Spleen (tissue), 11 donors: ENCODE results near the gene CCL16. TPM values are rescaled to one million over a fixed set of nuclear protein-coding genes. Genes with fewer than 3 reads are reported as not detected.
"Not testable (repeated sequence)": the region's sequence is repeated elsewhere in the genome, so short reads cannot be mapped to it uniquely, and the experiment has no call there.

Experiments
- DNase-seq: peaks from one replicate; pipeline ENCODE4 v3.0.0-alpha.2; 2020
- H3K27ac ChIP-seq, 8 donors: fragments of 200-600 bp; sonication (generic) in 7 of 8; 1 replicate in 4 of 8; 2 replicates in 4 of 8; pipeline versions ENCODE4 v1.5.0 to v1.8.0; 2016 to 2021; ENCODE audit warnings: inconsistent platforms in 4 of 8, mild to moderate bottlenecking in 4 of 8, moderate library complexity in 1 of 8
- H3K27me3 ChIP-seq, 7 donors: fragments of 200-600 bp; sonication (generic) in 6 of 7; replicated peaks in 1 of 7; 1 replicate in 4 of 7; 2 replicates in 3 of 7; pipeline versions ENCODE4 v1.5.0 to v1.8.0; 2016 to 2021; ENCODE audit warnings: inconsistent platforms in 3 of 7, mild to moderate bottlenecking in 1 of 7
- H3K36me3 ChIP-seq, 6 donors: fragments of 200-600 bp; sonication (generic) in 5 of 6; 1 replicate in 4 of 6; 2 replicates in 2 of 6; pipeline versions ENCODE4 v1.5.0 to v1.8.0; 2016 to 2021; ENCODE audit warnings: inconsistent platforms in 2 of 6
- H3K4me1 ChIP-seq, 6 donors: fragments of 200-600 bp; sonication (generic) in 5 of 6; 1 replicate in 3 of 6; 2 replicates in 3 of 6; pipeline versions ENCODE4 v1.5.0 to v1.8.0; 2016 to 2021; ENCODE audit warnings: inconsistent platforms in 3 of 6
- H3K4me3 ChIP-seq, 8 donors: fragments of 200-600 bp; sonication (generic) in 7 of 8; 1 replicate in 4 of 8; 2 replicates in 4 of 8; pipeline versions ENCODE4 v1.5.0 to v1.8.0; 2016 to 2021; ENCODE audit warnings: inconsistent platforms in 4 of 8, mild to moderate bottlenecking in 4 of 8, moderate library complexity in 2 of 8
- H3K9me3 ChIP-seq, 8 donors: fragments of 200-600 bp; sonication (generic) in 7 of 8; 1 replicate in 4 of 8; 2 replicates in 4 of 8; pipeline versions ENCODE4 v1.5.0 to v1.8.0; 2016 to 2021; ENCODE audit warnings: inconsistent platforms in 4 of 8
- CTCF ChIP-seq, 11 experiments: fragments of 200-600 bp in 7 of 11; fragments of 450-650 bp in 4 of 11; sonication (generic) in 4 of 11; IDR thresholded peaks in 8 of 11; conservative IDR thresholded peaks in 3 of 11; 1 replicate in 7 of 11; 2 replicates in 4 of 11; pipeline versions ENCODE4 v1.4.0 to v1.8.0; 2016 to 2021; ENCODE audit warnings: antibody characterized with exemption in 11 of 11, inconsistent platforms in 4 of 11, mild to moderate bottlenecking in 1 of 11
- POLR2A ChIP-seq, 3 donors: fragments of 450-650 bp; IDR thresholded peaks; one replicate each; pipeline ENCODE4 v1.5.1; 2017; ENCODE audit warnings: antibody characterized with exemption in 3 of 3, mild to moderate bottlenecking in 1 of 3
- POLR2AphosphoS5 ChIP-seq, 3 donors: sonication (generic); formaldehyde crosslinking; IDR thresholded peaks; one replicate each; pipeline ENCODE4 v1.5.1; 2017; ENCODE audit warnings: antibody characterized with exemption in 3 of 3
- WGBS, 5 donors: extraction: QIAGEN DNeasy Blood & Tissue Kit in 3 of 5; methylation state at CpG; one replicate each; pipeline versions ENCODE4 v1.1.5 to v1.1.7; 2013 to 2018; 5-methylcytosine and 5-hydroxymethylcytosine counted together
- intact Hi-C: fragments of 100-400 bp; cut with DNase I; formaldehyde crosslinking; loops from one replicate; pipeline ENCODE4 v1.15.0; 2023; ENCODE audit warnings: low total_unique reads
- polyA plus RNA-seq, 3 donors: library from polyadenylated mRNA; stranded (reverse); fragments of 200-250 nt; gene quantifications; one replicate each; pipeline ENCODE4 v1.2.1, GENCODE V29; 2013
- total RNA-seq, 7 donors: library from RNA; depleted of rRNA in 3 of 7; stranded (reverse); fragments of >200 nt in 3 of 7; fragmentation: NEBNext Ultra II Directional in 4 of 7; extraction: Animal tissue kit (Norgen Biotek cat#: 25700) in 4 of 7; gene quantifications; one replicate each; pipeline versions ENCODE4 v1.1.0 to v1.2.1, GENCODE V29; 2016 to 2021
- donor health status: healthy with polysubstance abuse.
- donor health status: DM: no; HTN: no; CAD: no; lungs with moderate emphysema.
- donor health status: DM: no; HTN: no; CAD: no.
- donor health status: Bipolar disorder and iron deficiency.
- donor health status: healthy.
- donor health status: DM: no; HTN: no; CAD: no.
- donor health status: DM: yes; HTN: yes; CAD: no.

The CCL16 gene
- total and polyA plus RNA-seq, 10 donors = 0.27 to 8.4 (median 1.7) TPM

- H3K4me1 ChIP-seq = peaks cover 0 to 9% (median 5%) of the 10 kb centered on the region in 6 donors
- 76 to 89% (median 80%) methylated on average over 2 of the region's 2 CpGs for WGBS, 5 donors
- no peak within 1 kb of the TSS for H3K4me3 ChIP-seq
- intact Hi-C loops = no loop called here
- no peaks in the 10 kb centered on the region for H3K27me3 ChIP-seq
- H3K9me3 ChIP-seq = no peaks in the 10 kb centered on the region
- DNase-seq = no peak
- no peaks in the 10 kb centered on the region for H3K36me3 ChIP-seq
- no peak within 1 kb of the TSS for H3K27ac ChIP-seq
- no peak for TF ChIP-seq CTCF (IDR thresholded peaks at IDR 0.05 in 8 of 11, conservative IDR thresholded peaks at IDR 0.05 in 3 of 11)
- TF ChIP-seq POLR2AphosphoS5 (IDR thresholded peaks at IDR 0.05) = no peak
- TF ChIP-seq POLR2A (IDR thresholded peaks at IDR 0.05) = no peak
Measured at GRCh38 chr17:35943537-35943936, 37.8 kb downstream of the CCL16 start, which contains the start of gene LYZL6. TSS of gene LYZL6 (minus strand) at chr17:35943713. CDS start at chr17:35939356, 4,357 bp downstream.

- H3K4me1 ChIP-seq = peaks cover 0 to 9% (median 5%) of the 10 kb centered on the region in 6 donors
- no peak overlapping the region for H3K27ac ChIP-seq
- H3K27me3 ChIP-seq = no peaks in the 10 kb centered on the region
- H3K4me3 ChIP-seq = no peak overlapping the region
- no peaks in the 10 kb centered on the region for H3K36me3 ChIP-seq
- WGBS, 5 donors = 76 to 78% (median 76%) methylated on average over 9 of the region's 9 CpGs
- intact Hi-C loops = no loop called here
- DNase-seq = no peak
- no peaks in the 10 kb centered on the region for H3K9me3 ChIP-seq
- TF ChIP-seq CTCF (IDR thresholded peaks at IDR 0.05 in 8 of 11, conservative IDR thresholded peaks at IDR 0.05 in 3 of 11) = no peak
Measured at GRCh38 chr17:35942588-35943186, 38.6 kb downstream of the CCL16 start.

- H3K9me3 ChIP-seq, H3K27ac ChIP-seq, H3K4me3 ChIP-seq, DNase-seq, H3K4me1 ChIP-seq, H3K27me3 ChIP-seq, H3K36me3 ChIP-seq, intact Hi-C loops: not testable (repeated sequence)
- WGBS, 5 donors = 91 to 95% (median 93%) methylated on average over 2 to 3 of the region's 3 CpGs
Measured at GRCh38 chr17:35938492-35938891, 42.8 kb downstream of the CCL16 start.

GRCh38 chr17:35936063-35936462 lies 45.2 kb downstream of the CCL16 start:
- intact Hi-C loops = no loop called here
- 90 to 95% (median 93%) methylated on average over 5 of the region's 5 CpGs for WGBS, 5 donors
- Histone ChIP-seq H3K4me3 (no peak overlapping the region), H3K4me1 (peaks cover 0 to 2% (median under 1%) of the 10 kb centered on the region in 6 donors), H3K9me3 (no peaks in the 10 kb centered on the region), H3K27me3 (no peaks in the 10 kb centered on the region), H3K27ac (no peak overlapping the region), H3K36me3 (no peaks in the 10 kb centered on the region)
- no peak for DNase-seq
- TF ChIP-seq POLR2A (IDR thresholded peaks at IDR 0.05) (no peak), CTCF (IDR thresholded peaks at IDR 0.05 in 8 of 11, conservative IDR thresholded peaks at IDR 0.05 in 3 of 11) (no peak), POLR2AphosphoS5 (IDR thresholded peaks at IDR 0.05) (no peak)
